ENCODE results near the gene RPL38. TPM values are rescaled to one million over a fixed set of nuclear protein-coding genes. Genes with fewer than 3 reads are reported as not detected.

The RPL38 gene
- total and polyA plus RNA-seq, 2 experiments from 2014 or later = 286 to 5,312 TPM

DNA sequence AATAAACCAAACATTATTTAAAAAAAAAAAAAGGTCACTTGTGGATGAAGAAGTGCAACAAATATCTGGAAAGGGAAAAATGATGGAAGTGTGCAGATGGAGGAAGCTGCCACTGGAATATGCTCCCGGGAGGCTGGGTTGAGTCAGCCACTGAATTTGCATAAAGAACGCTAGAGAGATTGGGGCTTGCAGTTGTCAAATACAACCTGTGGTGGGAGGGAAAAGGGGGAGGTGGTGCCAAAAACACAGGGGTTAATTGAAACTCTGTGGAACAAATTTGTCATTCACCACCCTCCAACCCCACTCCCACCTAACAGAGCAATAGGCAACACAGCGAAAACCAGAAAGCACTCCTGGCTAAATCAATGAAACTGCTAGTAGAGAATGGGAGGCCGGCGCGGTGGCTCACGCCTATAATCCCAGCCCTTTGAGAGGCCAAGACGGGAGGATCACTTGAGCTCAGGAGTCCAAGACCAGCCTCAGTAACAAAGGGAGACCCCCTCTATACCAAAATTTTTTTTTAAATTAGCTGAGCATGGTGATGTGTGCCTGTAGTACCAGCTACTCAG is 37.6 kb upstream of the RPL38 start:
- no peaks in the 10 kb centered on the region for H3F3A ChIP-seq (replicated peaks; ENCODE audit: low read depth)
- no peak overlapping the region for H3K4me3 Mint-ChIP-seq
- H3K4me1 ChIP-seq (ENCODE audit: insufficient read depth) = 0 out of 2 replicates have a peak, but pooled peaks cover 3% of the 10 kb centered on the region
- no peaks in the 10 kb centered on the region for H3K36me3 Mint-ChIP-seq (ENCODE audit: low read depth)
- H3K27ac Mint-ChIP-seq = no peak overlapping the region
- H3K36me3 ChIP-seq (ENCODE audit: insufficient read depth) = no peaks in the 10 kb centered on the region
- no peak for ATAC-seq
- H4K20me1 ChIP-seq (replicated peaks; ENCODE audit: insufficient read depth) = no peaks in the 10 kb centered on the region
- peaks cover 5% of the 10 kb centered on the region for H3K27me3 Mint-ChIP-seq (ENCODE audit: insufficient read depth, low read depth, poor library complexity)
- TF ChIP-seq POLR2AphosphoS5 (IDR thresholded peaks at IDR 0.05; ENCODE audit: low read depth) (no peak), STAT1 (IDR thresholded peaks at IDR 0.05; ENCODE audit: unreplicated experiment) (no peak), ZNF331 (CRISPR knock-in tag; IDR thresholded peaks at IDR 0.05; ENCODE audit: low read depth) (no peak), EZH2 (IDR thresholded peaks at IDR 0.05; ENCODE audit: low read depth, unreplicated experiment) (no peak), ZNF462 (CRISPR knock-in tag; IDR thresholded peaks at IDR 0.05) (no peak), JUNB (IDR thresholded peaks at IDR 0.05; ENCODE audit: unreplicated experiment) (no peak), EZH2phosphoT487 (IDR thresholded peaks at IDR 0.05; ENCODE audit: unreplicated experiment) (no peak), NANOG (IDR thresholded peaks at IDR 0.05; ENCODE audit: borderline replicate concordance) (no peak), ZNF114 (CRISPR knock-in tag; IDR thresholded peaks at IDR 0.05) (no peak), CREB1 (CRISPR knock-in tag; IDR thresholded peaks at IDR 0.05; ENCODE audit: low read depth) (no peak)
- TF ChIP-seq, protein P1, sequence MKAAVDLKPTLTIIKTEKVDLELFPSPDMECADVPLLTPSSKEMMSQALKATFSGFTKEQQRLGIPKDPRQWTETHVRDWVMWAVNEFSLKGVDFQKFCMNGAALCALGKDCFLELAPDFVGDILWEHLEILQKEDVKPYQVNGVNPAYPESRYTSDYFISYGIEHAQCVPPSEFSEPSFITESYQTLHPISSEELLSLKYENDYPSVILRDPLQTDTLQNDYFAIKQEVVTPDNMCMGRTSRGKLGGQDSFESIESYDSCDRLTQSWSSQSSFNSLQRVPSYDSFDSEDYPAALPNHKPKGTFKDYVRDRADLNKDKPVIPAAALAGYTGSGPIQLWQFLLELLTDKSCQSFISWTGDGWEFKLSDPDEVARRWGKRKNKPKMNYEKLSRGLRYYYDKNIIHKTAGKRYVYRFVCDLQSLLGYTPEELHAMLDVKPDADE (IDR thresholded peaks at IDR 0.05) = no peak
- no peak overlapping the region for H2AFZ ChIP-seq
- peaks cover 2% of the 10 kb centered on the region; the same call in 1 of the 3 replicates for H3K9me3 Mint-ChIP-seq
- H3K4me1 Mint-ChIP-seq = peaks cover 4% of the 10 kb centered on the region; the same call in 1 of the 3 replicates
- DNase-seq (ENCODE audit: low spot score) = no peak
- no peaks in the 10 kb centered on the region for H3K79me2 ChIP-seq (replicated peaks; ENCODE audit: insufficient read depth)
- H3K4me3 ChIP-seq = no peak overlapping the region
- H3K27me3 ChIP-seq (ENCODE audit: insufficient read depth) = no peaks in the 10 kb centered on the region
- no peak overlapping the region for H3K4me2 ChIP-seq
- H3K27ac ChIP-seq (ENCODE audit: low read depth) = no peak overlapping the region
- H3K9me2 ChIP-seq (ENCODE audit: insufficient read depth) = no peaks in the 10 kb centered on the region

Data from GM23338 (cell line).